ENCODE measurements around the gene ZNF652.
A peak's percentile ranks its signal among the peaks of the same experiment; 100 is the strongest.

ZNF652 gene

GRCh38 chr17:49361902-49362722, at the start of gene ZNF652:
TSS of gene ZNF652 (minus strand) at chr17:49362250. CDS start at chr17:49317725, 44,525 bp downstream.
- peak; percentile 84 to 87 for DNase-seq

GRCh38 chr17:49409066-49409465, 47.0 kb upstream of the ZNF652 start:
- no peak for DNase-seq

- DNase-seq: peak; percentile 88 to 92
These were observed 46.0 kb upstream of the ZNF652 start for GRCh38 chr17:49407981-49408501.

GRCh38 chr17:49407086-49407485, 45.0 kb upstream of the ZNF652 start:
- DNase-seq: no peak

GRCh38 chr17:49406421-49407061, 44.5 kb upstream of the ZNF652 start:
- no peak for DNase-seq

- DNase-seq: no peak
These were observed 42.9 kb upstream of the ZNF652 start for GRCh38 chr17:49404906-49405305.

GRCh38 chr17:49404361-49404760, 42.3 kb upstream of the ZNF652 start:
- DNase-seq: no peak

- DNase-seq: no peak
These were observed 41.7 kb upstream of the ZNF652 start for GRCh38 chr17:49403514-49404289.

- no peak for DNase-seq
These were observed 40.7 kb upstream of the ZNF652 start for GRCh38 chr17:49402706-49403105.

- no peak for DNase-seq
These were observed 40.0 kb upstream of the ZNF652 start for GRCh38 chr17:49401971-49402611.

- DNase-seq: no peak
These were observed 37.9 kb upstream of the ZNF652 start for GRCh38 chr17:49399995-49400394.

- no peak for DNase-seq
These were observed 35.5 kb upstream of the ZNF652 start for GRCh38 chr17:49397586-49397985.

GRCh38 chr17:49393491-49394255, 31.6 kb upstream of the ZNF652 start:
- no peak for DNase-seq

GRCh38 chr17:49390548-49391324, 28.7 kb upstream of the ZNF652 start:
- peak in 1 of 2 experiments; percentile 28 for DNase-seq

GRCh38 chr17:49389514-49390347, 27.7 kb upstream of the ZNF652 start:
- peak in 1 of 2 experiments; percentile 19 for DNase-seq

- DNase-seq: no peak
These were observed 26.9 kb upstream of the ZNF652 start for GRCh38 chr17:49388692-49389513.

- peak in 1 of 2 experiments; percentile 13 for DNase-seq
These were observed 26.2 kb upstream of the ZNF652 start for GRCh38 chr17:49388290-49388640.

- peak in 1 of 2 experiments; percentile 11 for DNase-seq
These were observed 25.6 kb upstream of the ZNF652 start for GRCh38 chr17:49387498-49388289.

All from activated CD4-positive, alpha-beta T cell treated with anti-CD3 and anti-CD28 coated beads, Interleukin-2, amount 50 U/mL, for 48 hours (primary cell).